Skeletal muscle satellite cell (primary cell): ENCODE measurements around the gene PRSS1.
"Not testable (repeated sequence)": the region's sequence is repeated elsewhere in the genome, so short reads cannot be mapped to it uniquely, and the experiment has no call there.

Source experiments
- H3K27me3 ChIP-seq: 2 replicates; pipeline ENCODE4 v1.7.0; 2013; ENCODE audit warnings: low read length; ENCODE audit not compliant: control insufficient read depth, insufficient read depth
- H3K36me3 ChIP-seq: 2 replicates; pipeline ENCODE4 v1.7.0; 2013; ENCODE audit warnings: mild to moderate bottlenecking, control low read depth, low read length; ENCODE audit not compliant: insufficient read depth
- H3K4me1 ChIP-seq: 2 replicates; pipeline ENCODE4 v1.7.0; 2013; ENCODE audit warnings: low read length; ENCODE audit not compliant: control insufficient read depth, insufficient read depth
- H3K4me2 ChIP-seq: 2 replicates; pipeline ENCODE4 v1.7.0; 2013; ENCODE audit warnings: mild to moderate bottlenecking, low read length
- H3K4me3 ChIP-seq: 2 replicates; pipeline ENCODE4 v1.7.0; 2013; ENCODE audit warnings: low read length
- H3K9ac ChIP-seq: 2 replicates; pipeline ENCODE4 v1.7.0; 2013; ENCODE audit warnings: mild to moderate bottlenecking, low read depth, low read length, moderate library complexity
- H3K9me3 ChIP-seq: replicated peaks from 2 replicates; pipeline ENCODE4 v1.7.0; 2013; ENCODE audit warnings: mild to moderate bottlenecking, control low read depth, low read length

Gene PRSS1

GRCh38 chr7:142750321-142750938, 1.2 kb downstream of the PRSS1 start:
- H3K4me3 ChIP-seq, result no peak overlapping the region
- H3K9ac ChIP-seq, result no peak overlapping the region
- H3K9me3 ChIP-seq, result no peaks in the 10 kb centered on the region
- H3K4me2 ChIP-seq, result no peak overlapping the region
- H3K4me1 ChIP-seq, result no peaks in the 10 kb centered on the region
- no peaks in the 10 kb centered on the region for H3K36me3 ChIP-seq
- peaks cover 44% of the 10 kb centered on the region for H3K27me3 ChIP-seq

- not testable (repeated sequence) for H3K36me3 ChIP-seq, H3K4me3 ChIP-seq, H3K4me2 ChIP-seq, H3K9me3 ChIP-seq, H3K9ac ChIP-seq, H3K4me1 ChIP-seq
- peaks cover 44% of the 10 kb centered on the region for H3K27me3 ChIP-seq
These were observed 2.4 kb downstream of the PRSS1 start for GRCh38 chr7:142751526-142752175.

- H3K36me3 ChIP-seq, result no peaks in the 10 kb centered on the region
- H3K27me3 ChIP-seq, result peaks cover 49% of the 10 kb centered on the region
- H3K9me3 ChIP-seq, result no peaks in the 10 kb centered on the region
- H3K4me3 ChIP-seq, result no peak overlapping the region
- no peaks in the 10 kb centered on the region for H3K4me1 ChIP-seq
- no peak overlapping the region for H3K4me2 ChIP-seq
- no peak overlapping the region for H3K9ac ChIP-seq
These were observed 3.3 kb downstream of the PRSS1 start for GRCh38 chr7:142752376-142753225.

- no peaks in the 10 kb centered on the region for H3K36me3 ChIP-seq
- H3K9me3 ChIP-seq, result no peaks in the 10 kb centered on the region
- H3K9ac ChIP-seq, result no peak overlapping the region
- H3K4me2 ChIP-seq, result no peak overlapping the region
- no peaks in the 10 kb centered on the region for H3K4me1 ChIP-seq
- H3K4me3 ChIP-seq, result no peak overlapping the region
- peaks cover 50% of the 10 kb centered on the region for H3K27me3 ChIP-seq
These were observed 4.1 kb downstream of the PRSS1 start for GRCh38 chr7:142753366-142753765.

- H3K4me2 ChIP-seq, H3K4me1 ChIP-seq, H3K9ac ChIP-seq, H3K4me3 ChIP-seq, H3K9me3 ChIP-seq, H3K36me3 ChIP-seq: not testable (repeated sequence)
- H3K27me3 ChIP-seq, result peaks cover 50% of the 10 kb centered on the region
These were observed 4.7 kb downstream of the PRSS1 start for GRCh38 chr7:142753925-142754491.

GRCh38 chr7:142754681-142755575, 5.7 kb downstream of the PRSS1 start:
- no peak overlapping the region for H3K9ac ChIP-seq
- no peaks in the 10 kb centered on the region for H3K4me1 ChIP-seq
- H3K27me3 ChIP-seq, result peaks cover 53% of the 10 kb centered on the region
- H3K4me2 ChIP-seq, result no peak overlapping the region
- no peaks in the 10 kb centered on the region for H3K9me3 ChIP-seq
- no peaks in the 10 kb centered on the region for H3K36me3 ChIP-seq
- H3K4me3 ChIP-seq, result no peak overlapping the region

- not testable (repeated sequence) for H3K4me1 ChIP-seq, H3K9ac ChIP-seq, H3K36me3 ChIP-seq, H3K4me3 ChIP-seq, H3K4me2 ChIP-seq, H3K9me3 ChIP-seq
- H3K27me3 ChIP-seq, result peaks cover 57% of the 10 kb centered on the region
These were observed 9.0 kb downstream of the PRSS1 start for GRCh38 chr7:142758312-142758711.

GRCh38 chr7:142759433-142759832, 10.2 kb downstream of the PRSS1 start:
- Histone ChIP-seq H3K9me3 (no peaks in the 10 kb centered on the region), H3K4me3 (no peak overlapping the region), H3K36me3 (no peaks in the 10 kb centered on the region), H3K27me3 (peaks cover 63% of the 10 kb centered on the region), H3K4me1 (no peaks in the 10 kb centered on the region), H3K4me2 (no peak overlapping the region), H3K9ac (no peak overlapping the region)

- Histone ChIP-seq H3K4me3 (no peak overlapping the region), H3K36me3 (no peaks in the 10 kb centered on the region), H3K9ac (no peak overlapping the region), H3K9me3 (no peaks in the 10 kb centered on the region), H3K4me1 (no peaks in the 10 kb centered on the region), H3K27me3 (peaks cover 69% of the 10 kb centered on the region), H3K4me2 (no peak overlapping the region)
These were observed 10.9 kb downstream of the PRSS1 start for GRCh38 chr7:142760071-142760642.

- H3K4me2 ChIP-seq, result not testable (repeated sequence)
These were observed 12.3 kb downstream of the PRSS1 start for GRCh38 chr7:142761606-142762005.

More at GRCh38 chr7:142761606-142762005, 12.3 kb downstream of the PRSS1 start:
- H3K36me3 ChIP-seq, H3K4me1 ChIP-seq, H3K4me3 ChIP-seq, H3K9me3 ChIP-seq, H3K9ac ChIP-seq: not testable (repeated sequence)
- H3K27me3 ChIP-seq, result peaks cover 70% of the 10 kb centered on the region
